ENCODE results near the gene TIE1.

GRCh38 chr1:43253876-43254275, 46.9 kb upstream of the TIE1 start:
- TF ChIP-seq POLR2AphosphoS5 (IDR thresholded peaks at IDR 0.05) (no peak), CTCF (IDR thresholded peaks at IDR 0.05) (no peak), EP300 (IDR thresholded peaks at IDR 0.05) (no peak)

Measured in upper lobe of left lung (tissue), 4 donors.